Astrocyte of the cerebellum (primary cell): Measurements from ENCODE around the gene SLC28A2.

Experiments used
- DNase-seq: peaks from one replicate; pipeline ENCODE4 v3.0.0-alpha.2; 2011; ENCODE audit warnings: low read depth
- H3K4me3 ChIP-seq: 2 replicates; pipeline ENCODE4 v1.5.1; 2011; ENCODE audit warnings: mild to moderate bottlenecking, low read depth, low read length, moderate library complexity
- CTCF ChIP-seq: IDR thresholded peaks from 2 replicates; pipeline ENCODE4 v1.5.1; 2012; ENCODE audit warnings: low read length, low read depth, moderate library complexity, mild to moderate bottlenecking; ENCODE audit errors: missing control alignments
- in situ Hi-C: cut with HindIII; loops from 2 replicates; pipeline ENCODE4 v1.10.0; 2017; ENCODE audit warnings: low sequenced_read_pairs

Gene SLC28A2

GRCh38 chr15:45224621-45225217, 27.3 kb upstream of the SLC28A2 start:
- in situ Hi-C loops, result no loop called here
- no peak overlapping the region for H3K4me3 ChIP-seq
- no peak for TF ChIP-seq CTCF
- no peak for DNase-seq

- DNase-seq, result no peak
- H3K4me3 ChIP-seq, result no peak overlapping the region
- no peak for TF ChIP-seq CTCF
- in situ Hi-C loops, result no loop called here
Measured at GRCh38 chr15:45225506-45226273, 26.3 kb upstream of the SLC28A2 start.

- no peak for DNase-seq
- no peak overlapping the region for H3K4me3 ChIP-seq
- no peak for TF ChIP-seq CTCF
- in situ Hi-C loops, result no loop called here
Measured at GRCh38 chr15:45228931-45229330, 23.1 kb upstream of the SLC28A2 start.

- no peak for DNase-seq
- TF ChIP-seq CTCF, result no peak
- H3K4me3 ChIP-seq, result no peak overlapping the region
- in situ Hi-C loops, result no loop called here
Measured at GRCh38 chr15:45230245-45230965, 21.6 kb upstream of the SLC28A2 start.

- DNase-seq, result no peak
- no peak for TF ChIP-seq CTCF
- H3K4me3 ChIP-seq, result no peak overlapping the region
- in situ Hi-C loops, result no loop called here
Measured at GRCh38 chr15:45231132-45231531, 20.9 kb upstream of the SLC28A2 start.

GRCh38 chr15:45231864-45232562, 20.0 kb upstream of the SLC28A2 start:
- no peak for TF ChIP-seq CTCF
- H3K4me3 ChIP-seq, result no peak overlapping the region
- in situ Hi-C loops, result no loop called here
- no peak for DNase-seq
